ENCODE data around the gene P2RX6. TPM values are rescaled to one million over a fixed set of nuclear protein-coding genes. Genes with fewer than 3 reads are reported as not detected.
"Not testable (repeated sequence)": the region's sequence is repeated elsewhere in the genome, so short reads cannot be mapped to it uniquely, and the experiment has no call there.

The P2RX6 gene
- total and polyA plus RNA-seq, 7 donors = under 0.01 to 2.0 (median 1.1) TPM; not detected in 1

DNA sequence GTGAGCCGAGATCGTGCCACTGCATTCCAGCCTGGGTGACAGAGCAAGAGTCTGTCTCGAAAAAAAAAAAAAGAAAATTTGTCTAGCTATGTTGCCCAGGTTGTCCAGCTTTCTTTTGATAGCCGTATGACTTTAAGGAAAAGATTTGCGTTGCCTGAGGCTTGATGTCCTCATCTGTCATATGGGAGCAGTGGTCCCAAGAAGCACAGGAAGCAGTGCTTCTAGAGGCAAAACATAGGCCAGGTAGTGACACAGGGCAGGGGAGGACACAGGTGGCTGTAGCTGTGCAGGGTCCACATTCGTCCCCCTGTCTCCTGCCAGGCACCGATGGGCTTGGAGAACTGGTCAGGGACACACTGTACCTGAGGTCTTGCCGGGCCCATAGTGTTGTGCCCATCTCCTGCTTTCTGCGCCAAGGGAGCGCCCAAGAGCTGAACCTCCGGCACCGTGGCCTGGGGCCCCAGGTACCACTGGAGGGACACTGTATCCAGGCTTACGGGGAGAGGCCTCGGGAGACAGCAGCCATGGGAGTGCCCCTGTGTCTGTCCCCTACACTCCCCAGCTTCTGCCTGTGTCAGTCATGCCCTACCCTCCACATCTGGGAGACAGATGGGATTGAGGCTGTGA lies 32.2 kb downstream of the P2RX6 start:
- no peaks in the 10 kb centered on the region for H3K9me3 ChIP-seq
- H3K36me3 ChIP-seq = no peaks in the 10 kb centered on the region
- intact Hi-C loops (cut with DNase I) = loop anchor here (5.0 kb wide), 1 partner anchor 45 kb away; the partner anchor contains the start of gene THAP7
- no peak overlapping the region for H3K27ac ChIP-seq
- no peak overlapping the region for H3K4me3 ChIP-seq
- no peak for DNase-seq
- H3K4me1 ChIP-seq = peaks cover 0 to 24% (median 18%) of the 10 kb centered on the region in 4 donors
- TF ChIP-seq EP300 (IDR thresholded peaks at IDR 0.05) = no peak
- TF ChIP-seq, protein P1, sequence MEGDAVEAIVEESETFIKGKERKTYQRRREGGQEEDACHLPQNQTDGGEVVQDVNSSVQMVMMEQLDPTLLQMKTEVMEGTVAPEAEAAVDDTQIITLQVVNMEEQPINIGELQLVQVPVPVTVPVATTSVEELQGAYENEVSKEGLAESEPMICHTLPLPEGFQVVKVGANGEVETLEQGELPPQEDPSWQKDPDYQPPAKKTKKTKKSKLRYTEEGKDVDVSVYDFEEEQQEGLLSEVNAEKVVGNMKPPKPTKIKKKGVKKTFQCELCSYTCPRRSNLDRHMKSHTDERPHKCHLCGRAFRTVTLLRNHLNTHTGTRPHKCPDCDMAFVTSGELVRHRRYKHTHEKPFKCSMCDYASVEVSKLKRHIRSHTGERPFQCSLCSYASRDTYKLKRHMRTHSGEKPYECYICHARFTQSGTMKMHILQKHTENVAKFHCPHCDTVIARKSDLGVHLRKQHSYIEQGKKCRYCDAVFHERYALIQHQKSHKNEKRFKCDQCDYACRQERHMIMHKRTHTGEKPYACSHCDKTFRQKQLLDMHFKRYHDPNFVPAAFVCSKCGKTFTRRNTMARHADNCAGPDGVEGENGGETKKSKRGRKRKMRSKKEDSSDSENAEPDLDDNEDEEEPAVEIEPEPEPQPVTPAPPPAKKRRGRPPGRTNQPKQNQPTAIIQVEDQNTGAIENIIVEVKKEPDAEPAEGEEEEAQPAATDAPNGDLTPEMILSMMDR (IDR thresholded peaks at IDR 0.05) = no peak
- TF ChIP-seq POLR2A (IDR thresholded peaks at IDR 0.05) = no peak
- no peak for TF ChIP-seq POLR2AphosphoS5 (IDR thresholded peaks at IDR 0.05)
- H3K27me3 ChIP-seq = no peaks in the 10 kb centered on the region
- 86 to 93% methylated on average over 14 of the region's 14 CpGs for WGBS, 2 donors

DNA sequence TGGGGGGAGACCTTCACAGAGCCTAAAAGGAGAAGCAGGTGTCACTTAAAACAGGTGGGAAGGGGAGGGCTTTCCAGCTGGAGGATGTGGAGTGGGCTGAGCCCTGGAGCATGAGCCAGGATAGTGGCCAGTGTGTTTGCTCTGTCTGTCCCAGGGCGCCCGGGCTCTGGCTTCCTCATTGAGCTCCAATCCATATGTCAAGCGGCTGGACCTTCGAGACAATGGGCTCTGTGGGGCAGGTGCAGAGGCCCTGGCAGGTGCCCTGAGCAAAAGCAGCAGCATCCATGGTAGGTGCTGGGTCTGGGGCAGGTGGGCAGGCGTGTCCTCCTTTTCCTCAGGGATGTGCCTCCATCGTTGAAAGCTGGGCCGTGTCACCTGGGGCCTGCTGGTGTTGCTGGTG lies 32.8 kb downstream of the P2RX6 start:
- intact Hi-C loops (cut with DNase I) = loop anchor here (5.0 kb wide), 1 partner anchor 45 kb away; the partner anchor contains the start of gene THAP7
- Histone ChIP-seq H3K9me3 (no peaks in the 10 kb centered on the region), H3K27ac (no peak overlapping the region), H3K4me1 (peaks cover 0 to 24% (median 18%) of the 10 kb centered on the region in 4 donors), H3K4me3 (no peak overlapping the region), H3K36me3 (no peaks in the 10 kb centered on the region), H3K27me3 (no peaks in the 10 kb centered on the region)
- WGBS, 2 donors = 54 to 77% methylated on average over 7 of the region's 7 CpGs
- no peak for DNase-seq
- TF ChIP-seq POLR2AphosphoS5 (IDR thresholded peaks at IDR 0.05) = no peak
- TF ChIP-seq, protein P1 (IDR thresholded peaks at IDR 0.05) = no peak
- no peak for TF ChIP-seq POLR2A (IDR thresholded peaks at IDR 0.05)
- no peak for TF ChIP-seq EP300 (IDR thresholded peaks at IDR 0.05)

DNA sequence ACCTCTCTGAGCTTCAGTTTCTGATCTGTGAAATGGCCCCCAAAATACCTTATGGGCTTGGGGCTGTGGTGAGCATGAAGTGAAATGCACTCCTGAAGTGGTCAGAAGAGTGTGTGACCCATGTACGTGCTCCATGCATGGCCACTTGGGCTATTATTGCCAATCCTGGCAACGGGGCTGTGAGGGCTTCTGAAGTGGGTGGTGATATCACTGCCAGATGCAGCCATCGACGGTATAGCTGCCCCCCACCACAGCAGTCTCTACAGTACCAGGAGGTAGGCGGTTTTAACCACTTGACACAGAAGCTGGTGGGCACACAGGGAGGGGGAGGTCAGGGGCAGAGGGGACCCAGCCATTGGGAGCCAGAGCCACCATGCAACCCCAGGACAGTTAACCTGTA lies 33.5 kb downstream of the P2RX6 start:
- H3K36me3 ChIP-seq, H3K9me3 ChIP-seq, H3K27ac ChIP-seq, DNase-seq, H3K27me3 ChIP-seq, H3K4me3 ChIP-seq: not testable (repeated sequence)
- 79 to 83% methylated on average over 5 of the region's 5 CpGs for WGBS, 2 donors
- intact Hi-C loops (cut with DNase I) = loop anchor here (5.0 kb wide), 1 partner anchor 46 kb away; the partner anchor contains the start of gene THAP7
- peaks cover 0 to 24% (median 18%) of the 10 kb centered on the region in 4 donors for H3K4me1 ChIP-seq

DNA sequence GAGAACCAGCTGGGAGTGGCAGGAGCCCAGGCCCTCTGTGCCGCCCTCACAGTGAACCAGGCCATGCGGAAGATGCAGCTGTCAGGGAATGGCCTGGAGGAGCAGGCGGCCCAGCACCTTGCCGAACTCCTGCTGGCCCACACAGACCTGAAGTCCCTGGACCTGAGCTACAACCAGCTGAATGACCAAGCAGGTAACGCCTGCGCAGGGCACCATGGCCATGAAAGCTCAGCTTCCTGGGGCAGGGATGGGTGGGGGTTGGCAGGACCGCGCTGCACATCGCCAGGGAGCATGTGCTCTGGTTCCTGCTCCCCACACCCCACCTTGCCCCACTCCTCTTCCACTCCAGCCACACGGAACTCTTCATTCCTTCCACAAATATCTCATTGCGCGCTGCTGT lies 34.0 kb downstream of the P2RX6 start:
- H3K27ac ChIP-seq, H3K36me3 ChIP-seq, H3K4me3 ChIP-seq, H3K27me3 ChIP-seq, DNase-seq, H3K9me3 ChIP-seq: not testable (repeated sequence)
- WGBS, 2 donors = 91 to 95% methylated on average over 7 of the region's 12 CpGs
- intact Hi-C loops (cut with DNase I) = loop anchor here (5.0 kb wide), 1 partner anchor 47 kb away; the partner anchor contains the start of gene THAP7
- peaks cover 0 to 21% (median 18%) of the 10 kb centered on the region in 4 donors for H3K4me1 ChIP-seq

DNA sequence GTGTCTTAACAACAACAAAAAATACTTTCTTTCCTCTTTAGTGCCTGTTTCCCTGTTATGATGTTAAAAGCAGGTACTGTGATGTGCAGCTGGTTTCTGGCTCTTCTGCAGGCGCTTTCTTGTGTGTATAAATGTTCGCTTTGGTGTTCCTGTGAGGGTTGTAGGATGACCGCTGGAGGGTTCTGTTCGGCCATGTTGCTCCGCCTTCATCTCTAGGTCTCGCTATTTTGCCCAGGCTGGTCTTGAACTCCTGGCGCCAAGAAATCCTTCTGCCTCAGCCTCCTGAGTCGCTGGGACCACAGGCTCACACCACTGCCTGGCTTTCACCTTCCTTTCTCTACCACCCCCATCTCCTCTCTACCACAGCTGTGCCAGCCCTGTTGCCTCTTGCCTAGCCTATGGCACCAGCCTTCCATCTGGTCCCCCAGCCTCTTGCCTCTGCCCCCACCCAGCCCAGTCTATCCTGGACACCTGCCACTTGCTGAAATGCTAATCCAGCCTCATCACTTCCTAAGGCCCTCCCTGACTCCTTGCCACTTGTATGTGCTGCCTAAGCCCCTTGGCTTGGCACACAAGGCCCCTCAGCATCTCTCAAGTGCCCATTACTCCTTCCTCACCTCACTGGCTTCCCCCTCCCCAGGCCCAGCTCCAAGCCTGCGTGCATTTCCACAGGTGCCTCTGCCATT lies 36.3 kb downstream of the P2RX6 start:
- TF ChIP-seq EP300 (IDR thresholded peaks at IDR 0.05) = no peak
- TF ChIP-seq, protein P1 (IDR thresholded peaks at IDR 0.05) = no peak
- TF ChIP-seq POLR2A (IDR thresholded peaks at IDR 0.05) = no peak
- TF ChIP-seq POLR2AphosphoS5 (IDR thresholded peaks at IDR 0.05) = no peak
- Histone ChIP-seq H3K27ac (no peak overlapping the region), H3K9me3 (no peaks in the 10 kb centered on the region), H3K27me3 (peaks cover 0 to 5% (median 0%) of the 10 kb centered on the region in 3 donors), H3K36me3 (no peaks in the 10 kb centered on the region), H3K4me1 (no peaks in the 10 kb centered on the region), H3K4me3 (no peak overlapping the region)
- intact Hi-C loops (cut with DNase I) = no loop called here
- 80 to 84% methylated on average over 9 of the region's 9 CpGs for WGBS, 2 donors
- DNase-seq = no peak
